ENCODE data around the gene CENPW. TPM values are rescaled to one million over a fixed set of nuclear protein-coding genes. Genes with fewer than 3 reads are reported as not detected.

The CENPW gene
- total RNA-seq, 1 donor from 2014 or later = 34.0 TPM

DNA sequence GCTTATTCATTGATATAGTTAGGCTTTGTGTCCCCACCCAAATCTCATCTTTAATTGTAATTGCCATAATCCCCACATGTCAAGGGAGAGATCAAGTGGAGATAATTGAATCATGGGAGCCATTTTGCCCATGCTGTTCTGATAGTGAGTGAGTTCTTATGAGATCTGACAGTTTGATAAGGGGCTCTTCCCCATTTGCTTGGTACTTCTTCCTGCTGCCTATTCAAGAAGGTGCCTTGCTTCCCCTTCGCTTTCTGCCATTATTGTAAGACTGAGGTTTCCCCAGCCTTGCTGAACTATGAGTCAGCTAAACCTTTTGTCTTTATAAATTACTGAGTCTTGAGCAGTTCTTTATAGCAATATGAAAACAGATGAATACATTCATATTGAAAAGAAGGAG, 45.6 kb downstream of the CENPW start:
- H3K4me3 Mint-ChIP-seq (ENCODE audit: unreplicated experiment) = no peak overlapping the region
- DNase-seq (ENCODE audit: low spot score) = no peak
- no peaks in the 10 kb centered on the region for H3K4me1 Mint-ChIP-seq (ENCODE audit: unreplicated experiment)
- H3K27ac Mint-ChIP-seq (ENCODE audit: unreplicated experiment) = no peak overlapping the region
- TF ChIP-seq CTCF (IDR thresholded peaks at IDR 0.05; ENCODE audit: unreplicated experiment) = no peak
- H3K36me3 Mint-ChIP-seq (ENCODE audit: low read depth, unreplicated experiment) = peaks cover 16% of the 10 kb centered on the region
- peaks cover 4% of the 10 kb centered on the region for H3K9me3 Mint-ChIP-seq (ENCODE audit: unreplicated experiment)
- no peaks in the 10 kb centered on the region for H3K27me3 Mint-ChIP-seq (ENCODE audit: unreplicated experiment)

- Mint-ChIP-seq H3K27me3 (ENCODE audit: unreplicated experiment) (no peaks in the 10 kb centered on the region), H3K4me3 (ENCODE audit: unreplicated experiment) (no peak overlapping the region), H3K36me3 (ENCODE audit: low read depth, unreplicated experiment) (peaks cover 3% of the 10 kb centered on the region), H3K4me1 (ENCODE audit: unreplicated experiment) (no peaks in the 10 kb centered on the region), H3K9me3 (ENCODE audit: unreplicated experiment) (peaks cover 2% of the 10 kb centered on the region), H3K27ac (ENCODE audit: unreplicated experiment) (no peak overlapping the region)
- no peak for TF ChIP-seq CTCF (IDR thresholded peaks at IDR 0.05; ENCODE audit: unreplicated experiment)
- DNase-seq (ENCODE audit: low spot score) = no peak
Measured at GRCh38 chr6:126388104-126388598, 48.2 kb downstream of the CENPW start.

DNA sequence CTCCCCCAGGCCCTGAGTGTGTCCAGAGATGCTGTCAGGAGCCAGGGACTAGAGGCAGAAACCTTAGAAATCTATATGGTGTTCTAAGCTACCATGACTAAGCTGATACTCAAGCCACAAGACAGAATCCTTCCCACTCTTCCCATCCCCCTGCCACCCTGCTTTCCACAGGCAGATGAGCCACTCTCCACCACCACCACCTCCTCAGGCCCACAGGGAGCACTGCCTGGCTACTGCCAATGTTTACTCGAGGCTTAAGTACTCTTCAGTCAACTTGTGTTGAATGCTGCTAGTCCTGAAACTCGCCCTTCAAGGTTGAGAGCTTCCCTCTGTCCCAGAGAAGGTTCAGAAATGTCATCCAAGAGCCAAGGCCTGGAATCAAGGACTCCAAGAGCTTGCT, 56.2 kb downstream of the CENPW start:
- no peaks in the 10 kb centered on the region for H3K36me3 Mint-ChIP-seq (ENCODE audit: low read depth, unreplicated experiment)

More for the DNA sequence above, 56.2 kb downstream of the CENPW start:
- no peak for DNase-seq (ENCODE audit: low spot score)
- Mint-ChIP-seq H3K4me1 (ENCODE audit: unreplicated experiment) (peaks cover 14% of the 10 kb centered on the region), H3K27ac (ENCODE audit: unreplicated experiment) (no peak overlapping the region), H3K27me3 (ENCODE audit: unreplicated experiment) (no peaks in the 10 kb centered on the region), H3K9me3 (ENCODE audit: unreplicated experiment) (no peaks in the 10 kb centered on the region), H3K4me3 (ENCODE audit: unreplicated experiment) (no peak overlapping the region)
- TF ChIP-seq CTCF (IDR thresholded peaks at IDR 0.05; ENCODE audit: unreplicated experiment) = no peak

All from endothelial cell (in vitro differentiated cells).